ENCODE data around the gene DMTF1.
"Not testable (repeated sequence)": the region's sequence is repeated elsewhere in the genome, so short reads cannot be mapped to it uniquely, and the experiment has no call there.

Gene DMTF1

DNA sequence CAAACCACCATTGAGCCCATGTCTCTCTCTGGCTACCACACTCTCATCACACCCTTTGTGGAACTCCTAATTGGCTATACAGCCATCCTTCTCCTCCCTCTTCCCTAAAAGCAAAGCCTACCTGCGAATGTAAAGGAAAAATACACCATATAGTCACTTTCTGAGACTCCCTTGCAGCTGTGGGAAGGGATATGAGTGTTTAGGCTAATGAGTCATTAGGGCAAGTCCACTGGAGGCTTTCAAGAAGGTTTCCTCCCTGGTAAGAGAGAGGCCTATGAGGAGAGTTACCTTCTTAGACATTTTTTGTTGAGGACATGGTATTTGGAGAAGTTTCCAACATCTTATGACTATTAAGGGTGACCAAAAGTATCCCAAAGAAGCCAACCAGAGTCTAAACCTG, 71.4 kb downstream of the DMTF1 start:
- DNase-seq (ENCODE audit: low read depth) = no peak

DNA sequence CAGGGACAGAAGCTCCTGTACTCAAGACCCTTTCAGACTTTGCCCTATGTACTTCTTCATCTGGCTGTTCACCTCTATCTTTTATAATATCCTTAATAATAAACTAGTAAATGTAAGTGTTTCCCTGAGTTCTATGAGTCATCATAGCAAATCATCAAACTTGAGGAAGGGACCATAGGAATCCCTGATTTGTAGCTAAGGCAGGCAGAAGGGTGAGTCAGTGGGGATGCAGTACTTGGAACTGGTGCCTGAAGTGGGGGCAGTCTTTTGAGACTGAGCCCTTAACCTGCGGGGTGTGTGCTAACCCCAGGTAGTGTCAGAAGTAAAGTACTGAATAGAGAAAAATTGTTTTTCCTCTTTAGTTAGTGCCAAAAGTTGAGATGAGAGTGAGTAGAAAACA, 73.4 kb downstream of the DMTF1 start:
- no peak for DNase-seq (ENCODE audit: low read depth)

DNA sequence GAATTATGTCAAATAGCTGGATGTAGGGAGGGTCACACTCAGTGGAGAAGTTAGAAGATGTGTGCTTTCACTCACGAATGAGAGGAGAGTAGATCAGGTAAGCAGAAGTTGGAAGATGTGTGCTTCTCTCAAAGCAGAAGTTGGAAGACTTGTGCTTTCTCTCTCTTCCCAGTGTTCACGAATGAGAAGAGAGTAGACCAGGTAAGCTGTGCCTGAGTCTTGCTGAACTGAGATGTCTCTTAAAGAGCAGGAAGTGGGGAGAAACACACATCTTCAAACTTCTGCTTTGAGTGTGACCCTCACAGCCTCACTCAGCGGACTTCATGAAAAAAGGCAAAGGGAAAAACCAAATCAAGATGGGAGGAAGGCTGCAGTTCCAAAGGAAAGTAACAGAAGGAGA, 74.2 kb downstream of the DMTF1 start:
- no peak for DNase-seq (ENCODE audit: low read depth)

DNA sequence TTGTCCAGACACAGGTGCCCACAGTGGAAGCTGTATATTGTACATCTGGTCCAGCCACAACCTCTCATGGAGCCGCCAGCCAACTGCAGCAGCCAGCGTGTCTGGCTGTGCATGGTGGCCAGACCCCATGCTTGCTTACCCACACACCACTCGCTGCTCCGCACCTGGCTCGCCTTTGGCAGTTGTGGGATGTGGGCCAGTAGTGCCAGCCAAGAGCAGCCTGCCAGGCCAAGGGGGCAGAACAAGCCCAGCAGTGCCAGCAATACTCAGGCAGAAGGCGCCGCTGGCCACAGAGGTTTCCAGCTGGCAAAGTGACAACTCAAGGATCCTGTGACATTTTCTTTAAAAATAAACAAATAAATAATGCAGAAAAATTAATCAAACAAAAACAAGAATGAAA, 79.0 kb downstream of the DMTF1 start:
- no peak for DNase-seq (ENCODE audit: low read depth)

DNA sequence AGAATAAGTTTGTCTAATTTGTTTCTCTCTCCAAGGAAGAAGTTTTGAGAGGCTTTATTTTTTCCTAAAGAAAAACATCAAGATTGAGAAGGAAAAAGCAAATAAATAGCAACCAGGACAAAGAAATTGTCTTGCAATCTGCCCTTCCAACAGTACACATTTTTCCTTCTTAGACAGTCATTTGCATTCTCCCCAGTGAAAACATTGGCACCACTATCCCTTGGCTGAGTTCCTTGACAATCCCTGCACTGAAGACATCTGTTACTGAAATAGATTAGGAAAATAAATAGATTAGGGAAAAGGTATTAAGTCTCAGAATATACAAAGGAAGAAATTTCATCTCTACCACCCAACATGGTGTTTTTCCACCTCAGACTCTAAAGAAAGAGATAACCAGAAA, 79.5 kb downstream of the DMTF1 start:
- DNase-seq (ENCODE audit: low read depth) = no peak

DNA sequence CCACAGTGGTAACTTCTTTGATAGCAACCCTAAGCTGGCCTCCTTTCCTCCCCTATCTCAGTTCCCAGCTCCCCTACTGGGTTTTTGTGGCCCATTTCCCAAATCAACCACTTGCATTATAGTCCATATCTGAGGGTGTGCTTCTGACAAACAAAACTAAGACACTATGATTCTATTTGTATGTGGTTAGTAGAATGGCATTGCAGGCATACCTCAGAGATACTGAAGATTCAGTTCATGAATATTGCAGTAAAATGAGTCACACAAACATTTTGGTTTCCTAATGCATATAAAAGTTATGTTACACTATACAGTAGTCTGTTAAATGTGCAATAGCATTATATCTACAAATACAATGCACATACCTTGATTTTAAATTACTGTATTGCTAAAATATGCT, 82.7 kb downstream of the DMTF1 start:
- DNase-seq (ENCODE audit: low read depth) = no peak

DNA sequence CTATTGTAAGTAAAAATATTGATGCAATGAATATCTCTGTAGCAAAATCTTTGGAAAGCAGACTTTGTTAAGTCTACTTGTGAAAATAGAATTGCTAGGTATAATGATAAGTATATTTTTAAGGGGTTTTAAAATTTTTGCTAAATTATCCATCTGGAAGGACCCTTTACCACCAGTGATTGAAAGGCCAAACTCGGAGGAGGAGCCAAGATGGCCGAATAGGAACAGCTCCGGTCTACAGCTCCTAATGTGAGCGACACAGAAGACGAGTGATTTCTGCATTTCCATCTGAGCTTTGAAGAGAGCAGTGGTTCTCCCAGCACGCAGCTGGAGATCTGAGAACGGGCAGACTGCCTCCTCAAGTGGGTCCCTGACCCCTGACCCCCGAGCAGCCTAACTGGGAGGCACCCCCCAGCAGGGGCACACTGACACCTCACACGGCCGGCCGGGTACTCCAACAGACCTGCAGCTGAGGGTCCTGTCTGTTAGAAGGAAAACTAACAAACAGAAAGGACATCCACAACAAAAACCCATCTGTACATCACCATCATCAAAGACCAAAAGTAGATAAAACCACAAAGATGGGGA, 86.3 kb downstream of the DMTF1 start:
- not testable (repeated sequence) for DNase-seq (ENCODE audit: low read depth)

DNA sequence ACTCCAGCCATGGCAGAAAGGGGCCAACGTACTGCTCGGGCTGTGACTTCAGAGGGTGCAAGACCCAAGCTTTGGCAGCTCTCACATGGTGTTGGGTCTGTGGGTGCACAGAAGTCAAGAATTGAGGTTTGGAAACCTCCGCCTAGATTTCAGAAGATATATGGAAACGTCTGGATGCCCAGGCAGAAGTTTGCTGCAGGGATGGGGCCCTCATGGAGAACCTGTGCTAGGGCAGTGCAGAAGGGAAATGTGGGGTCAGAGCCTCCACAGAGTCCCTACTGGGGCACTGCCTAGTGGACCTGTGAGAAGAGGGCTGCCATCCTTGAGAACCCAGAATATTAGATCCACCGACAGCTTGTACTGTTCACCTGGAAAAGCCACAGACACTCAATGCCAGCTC, 93.4 kb downstream of the DMTF1 start:
- not testable (repeated sequence) for DNase-seq (ENCODE audit: low read depth)

Measured in stimulated activated CD4-positive, alpha-beta T cell treated with anti-CD3 and anti-CD28 coated beads, Interleukin-2, amount 100 ng/mL, for 4 hours (primary cell).